HepG2 (cell line): ENCODE data around the gene CTDSP1. TPM values are rescaled to one million over a fixed set of nuclear protein-coding genes. Genes with fewer than 3 reads are reported as not detected.

Source experiments
- ARID4A ChIP-seq: sonication (generic); formaldehyde crosslinking; IDR thresholded peaks from 2 replicates; pipeline ENCODE4 v1.5.0; 2020; ENCODE audit warnings: mild to moderate bottlenecking, missing genetic modification reagents, borderline replicate concordance
- E2F5 ChIP-seq: sonication (generic); formaldehyde crosslinking; conservative IDR thresholded peaks from 2 replicates; pipeline ENCODE4 v1.4.0; 2020; ENCODE audit warnings: missing genetic modification reagents
- EP300 ChIP-seq, 3 experiments: sonication (generic) in 1 of 3; formaldehyde crosslinking in 1 of 3; IDR thresholded peaks; 2 replicates each; pipeline versions ENCODE4 v1.5.1 to v1.6.1; 2011 to 2020; ENCODE audit warnings: low read depth in 2 of 3, low read length in 2 of 3, borderline replicate concordance in 1 of 3, improper control_type of control experiment in 1 of 3, mild to moderate bottlenecking in 1 of 3, missing genetic modification reagents in 1 of 3, moderate library complexity in 1 of 3
- FOSL2 ChIP-seq: sonication (generic); formaldehyde crosslinking; IDR thresholded peaks from 2 replicates; pipeline ENCODE4 v1.4.0; 2020; ENCODE audit warnings: missing genetic modification reagents
- FOXA3 ChIP-seq: IDR thresholded peaks from 2 replicates; pipeline ENCODE4 v1.6.1; 2016; ENCODE audit warnings: missing genetic modification reagents, missing compliant biosample characterization
- IRF9 ChIP-seq: sonication (generic); formaldehyde crosslinking; IDR thresholded peaks from 2 replicates; pipeline ENCODE4 v1.8.0; 2022; ENCODE audit warnings: missing genetic modification reagents, mild to moderate bottlenecking, borderline replicate concordance
- JUN ChIP-seq: sonication (generic); formaldehyde crosslinking; IDR thresholded peaks from 2 replicates; pipeline ENCODE4 v1.4.0; 2020; ENCODE audit warnings: mild to moderate bottlenecking, missing genetic modification reagents
- SOX5 ChIP-seq: IDR thresholded peaks from 2 replicates; pipeline ENCODE4 v1.6.1; 2016; ENCODE audit warnings: borderline replicate concordance
- TCF7L2 ChIP-seq: IDR thresholded peaks from 2 replicates; pipeline ENCODE4 v1.6.1; 2011; ENCODE audit warnings: mild to moderate bottlenecking, low read depth, low read length, moderate library complexity
- TRIM24 ChIP-seq: sonication (generic); formaldehyde crosslinking; IDR thresholded peaks from 2 replicates; pipeline ENCODE4 v1.8.0; 2022; ENCODE audit warnings: mild to moderate bottlenecking, missing genetic modification reagents
- XRCC5 ChIP-seq: fragments of 200-400 bp; formaldehyde crosslinking; optimal IDR thresholded peaks from 2 replicates; pipeline ENCODE3; 2017; ENCODE audit warnings: mild to moderate bottlenecking, low read length
- ZNF20 ChIP-seq: sonication (generic); formaldehyde crosslinking; IDR thresholded peaks from 2 replicates; pipeline ENCODE4 v1.4.0; 2020; ENCODE audit warnings: mild to moderate bottlenecking, moderate library complexity, missing genetic modification reagents
- ZNF335 ChIP-seq: sonication (generic); formaldehyde crosslinking; IDR thresholded peaks from 2 replicates; pipeline ENCODE4 v1.4.0; 2020; ENCODE audit warnings: missing genetic modification reagents
- ZNF33A ChIP-seq: sonication (generic); formaldehyde crosslinking; IDR thresholded peaks from 2 replicates; pipeline ENCODE4 v1.5.1; 2020; ENCODE audit warnings: missing genetic modification reagents, mild to moderate bottlenecking, moderate library complexity, borderline replicate concordance
- ZNF615 ChIP-seq: sonication (generic); formaldehyde crosslinking; IDR thresholded peaks from 2 replicates; pipeline ENCODE4 v1.5.0; 2020; ENCODE audit warnings: mild to moderate bottlenecking, missing genetic modification reagents, borderline replicate concordance
- ZNF652 ChIP-seq: IDR thresholded peaks from 2 replicates; pipeline ENCODE4 v1.6.1; 2016; ENCODE audit warnings: low read depth, borderline replicate concordance
- ZNF761 ChIP-seq: sonication (generic); formaldehyde crosslinking; conservative IDR thresholded peaks from 2 replicates; pipeline ENCODE4 v1.4.0; 2020; ENCODE audit warnings: mild to moderate bottlenecking, missing genetic modification reagents
- ZNF768 ChIP-seq: sonication (generic); formaldehyde crosslinking; IDR thresholded peaks from 2 replicates; pipeline ENCODE4 v1.4.0; 2020; ENCODE audit warnings: missing genetic modification reagents
- polyA plus RNA-seq, 8 experiments: library from polyadenylated mRNA; depleted of rRNA in 3 of 8; stranded (reverse) in 7 of 8; unstranded in 1 of 8; fragments of >200 nt; fragmentation: Illumina TruSeq in 4 of 8; extraction: Trizol in 4 of 8; gene quantifications; 2 replicates each; pipeline versions ENCODE4 v1.2.1 to v1.2.3, GENCODE V29; 2011 to 2016; ENCODE audit warnings: low read depth in 4 of 8, missing spikeins in 1 of 8, mixed read lengths in 1 of 8; ENCODE audit not compliant: insufficient read depth in 1 of 8
- total RNA-seq, 5 experiments: library from RNA; depleted of rRNA; stranded (reverse); fragments of >200 nt; fragmentation: Illumina TruSeq; extraction: Trizol; gene quantifications; 2 replicates each; pipeline ENCODE4 v1.2.3, GENCODE V29; 2016; ENCODE audit warnings: low read depth in 1 of 5
- TF ChIP-seq, protein P1 (sequence below): sonication (generic); formaldehyde crosslinking; IDR thresholded peaks from 2 replicates; pipeline ENCODE4 v1.8.1; 2022; ENCODE audit warnings: low read depth, mild to moderate bottlenecking, missing genetic modification reagents
- TF ChIP-seq, protein P2 (sequence below): IDR thresholded peaks from 2 replicates; pipeline ENCODE4 v1.6.1; 2012; ENCODE audit warnings: inconsistent platforms

The CTDSP1 gene
- total and polyA plus RNA-seq, 2 of the 13 experiments (the other 11 are each of a cell fraction or from before 2014, with no cell fraction given), result 91.0 to 268 TPM

DNA sequence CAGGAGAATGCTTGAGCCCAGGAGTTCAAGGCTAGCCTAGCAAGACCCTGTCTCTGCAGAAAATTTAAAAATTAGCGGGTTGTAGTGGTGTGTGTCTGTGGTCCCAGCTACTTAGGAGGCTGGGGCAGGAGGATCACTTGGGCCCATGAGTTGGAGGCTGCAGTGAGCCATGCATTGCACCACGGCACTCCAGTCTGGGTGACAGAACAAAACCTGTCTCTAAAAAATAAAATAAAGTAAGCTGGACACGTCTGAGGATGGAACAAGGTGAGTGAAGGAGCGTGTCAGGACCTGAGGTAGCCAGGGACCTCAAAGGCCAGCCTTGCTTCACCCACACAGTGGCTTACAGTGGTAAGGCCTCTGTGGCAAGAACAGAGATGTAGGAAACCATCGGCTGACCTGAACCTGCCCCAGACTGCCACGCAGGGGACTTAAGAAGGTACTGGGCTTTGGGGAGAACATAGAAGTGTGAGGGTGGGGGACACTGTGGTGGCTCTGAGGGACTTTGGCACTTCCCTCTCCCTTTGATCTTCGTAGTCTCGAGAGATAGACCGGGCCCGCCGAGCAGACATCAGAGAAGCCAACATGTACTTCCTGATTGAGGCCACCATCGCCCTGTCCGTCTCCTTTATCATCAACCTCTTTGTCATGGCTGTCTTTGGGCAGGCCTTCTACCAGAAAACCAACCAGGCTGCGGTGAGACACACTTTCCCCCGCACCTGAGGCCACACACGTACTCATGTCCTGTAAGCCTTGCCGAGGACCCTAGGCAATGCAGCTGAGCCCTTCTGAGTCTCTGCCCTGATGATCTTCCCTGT, 10.1 kb upstream of the CTDSP1 start (continued):
- TF ChIP-seq, protein P1, sequence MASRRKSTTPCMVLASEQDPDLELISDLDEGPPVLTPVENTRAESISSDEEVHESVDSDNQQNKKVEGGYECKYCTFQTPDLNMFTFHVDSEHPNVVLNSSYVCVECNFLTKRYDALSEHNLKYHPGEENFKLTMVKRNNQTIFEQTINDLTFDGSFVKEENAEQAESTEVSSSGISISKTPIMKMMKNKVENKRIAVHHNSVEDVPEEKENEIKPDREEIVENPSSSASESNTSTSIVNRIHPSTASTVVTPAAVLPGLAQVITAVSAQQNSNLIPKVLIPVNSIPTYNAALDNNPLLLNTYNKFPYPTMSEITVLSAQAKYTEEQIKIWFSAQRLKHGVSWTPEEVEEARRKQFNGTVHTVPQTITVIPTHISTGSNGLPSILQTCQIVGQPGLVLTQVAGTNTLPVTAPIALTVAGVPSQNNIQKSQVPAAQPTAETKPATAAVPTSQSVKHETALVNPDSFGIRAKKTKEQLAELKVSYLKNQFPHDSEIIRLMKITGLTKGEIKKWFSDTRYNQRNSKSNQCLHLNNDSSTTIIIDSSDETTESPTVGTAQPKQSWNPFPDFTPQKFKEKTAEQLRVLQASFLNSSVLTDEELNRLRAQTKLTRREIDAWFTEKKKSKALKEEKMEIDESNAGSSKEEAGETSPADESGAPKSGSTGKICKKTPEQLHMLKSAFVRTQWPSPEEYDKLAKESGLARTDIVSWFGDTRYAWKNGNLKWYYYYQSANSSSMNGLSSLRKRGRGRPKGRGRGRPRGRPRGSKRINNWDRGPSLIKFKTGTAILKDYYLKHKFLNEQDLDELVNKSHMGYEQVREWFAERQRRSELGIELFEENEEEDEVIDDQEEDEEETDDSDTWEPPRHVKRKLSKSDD (CRISPR knock-in tag), result no peak
- TF ChIP-seq, protein P2, sequence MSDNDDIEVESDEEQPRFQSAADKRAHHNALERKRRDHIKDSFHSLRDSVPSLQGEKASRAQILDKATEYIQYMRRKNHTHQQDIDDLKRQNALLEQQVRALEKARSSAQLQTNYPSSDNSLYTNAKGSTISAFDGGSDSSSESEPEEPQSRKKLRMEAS, result peak; percentile 64
- peak; percentile 52; the same call in 1 of the 2 replicates for TF ChIP-seq TCF7L2
- no peak for TF ChIP-seq ZNF615 (CRISPR knock-in tag)
- no peak for TF ChIP-seq ZNF761
- no peak for TF ChIP-seq TRIM24 (CRISPR knock-in tag)
- TF ChIP-seq SOX5 (CRISPR knock-in tag), result peak; percentile 47
- no peak for TF ChIP-seq ZNF768 (CRISPR knock-in tag)
- TF ChIP-seq EP300 (IDR thresholded peaks at IDR 0.05; ENCODE audit: low read depth in 2 of 2, low read length in 2 of 2), result peak in 1 of 2 experiments; percentile 35; a peak in 1 of 4 replicates
- 0 out of 2 replicates have a peak, but pooled peaks have one; percentile 10 for TF ChIP-seq EP300 (CRISPR knock-in tag; IDR thresholded peaks at IDR 0.05; ENCODE audit: borderline replicate concordance)
- no peak for TF ChIP-seq FOXA3 (CRISPR knock-in tag)
- no peak for TF ChIP-seq ARID4A (CRISPR knock-in tag)
- TF ChIP-seq ZNF20 (CRISPR knock-in tag), result no peak
- TF ChIP-seq FOSL2 (CRISPR knock-in tag), result peak; percentile 18
- TF ChIP-seq E2F5 (CRISPR knock-in tag), result no peak
- TF ChIP-seq ZNF33A (CRISPR knock-in tag), result 0 out of 2 replicates have a peak, but pooled peaks have one; percentile 58
- no peak for TF ChIP-seq XRCC5
- no peak for TF ChIP-seq JUN (CRISPR knock-in tag)
- TF ChIP-seq IRF9, result peak; percentile 36; the same call in 1 of the 2 replicates
- TF ChIP-seq ZNF652 (CRISPR knock-in tag), result no peak
- no peak for TF ChIP-seq ZNF335
